ENCODE data around the gene C4BPB.

C4BPB gene

GRCh38 chr1:207069858-207070506 is 18.7 kb upstream of the C4BPB start:
- no peak for DNase-seq (ENCODE audit: low read depth)
- H3K4me3 ChIP-seq (replicated peaks; ENCODE audit: low read depth, low read length) = no peak overlapping the region
- TF ChIP-seq CTCF (IDR thresholded peaks at IDR 0.05; ENCODE audit: low read length, missing control alignments) = no peak

GRCh38 chr1:207070811-207071210 is 17.8 kb upstream of the C4BPB start:
- TF ChIP-seq CTCF (IDR thresholded peaks at IDR 0.05; ENCODE audit: low read length, missing control alignments) = no peak
- no peak for DNase-seq (ENCODE audit: low read depth)

GRCh38 chr1:207071426-207071825 is 17.2 kb upstream of the C4BPB start:
- DNase-seq (ENCODE audit: low read depth) = no peak
- no peak for TF ChIP-seq CTCF (IDR thresholded peaks at IDR 0.05; ENCODE audit: low read length, missing control alignments)

More at GRCh38 chr1:207070811-207071210, 17.8 kb upstream of the C4BPB start:
- no peak overlapping the region for H3K4me3 ChIP-seq (replicated peaks; ENCODE audit: low read depth, low read length)

GRCh38 chr1:207072233-207072632 is 16.4 kb upstream of the C4BPB start:
- DNase-seq (ENCODE audit: low read depth) = no peak
- H3K4me3 ChIP-seq (replicated peaks; ENCODE audit: low read depth, low read length) = no peak overlapping the region
- TF ChIP-seq CTCF (IDR thresholded peaks at IDR 0.05; ENCODE audit: low read length, missing control alignments) = no peak

More at GRCh38 chr1:207071426-207071825, 17.2 kb upstream of the C4BPB start:
- no peak overlapping the region for H3K4me3 ChIP-seq (replicated peaks; ENCODE audit: low read depth, low read length)

- H3K4me3 ChIP-seq (replicated peaks; ENCODE audit: low read depth, low read length) = no peak overlapping the region
- TF ChIP-seq CTCF (IDR thresholded peaks at IDR 0.05; ENCODE audit: low read length, missing control alignments) = no peak
- DNase-seq (ENCODE audit: low read depth) = no peak
These were observed 14.5 kb upstream of the C4BPB start for GRCh38 chr1:207073906-207074820.

- no peak overlapping the region for H3K4me3 ChIP-seq (replicated peaks; ENCODE audit: low read depth, low read length)
- TF ChIP-seq CTCF (IDR thresholded peaks at IDR 0.05; ENCODE audit: low read length, missing control alignments) = no peak
- DNase-seq (ENCODE audit: low read depth) = peak; percentile 31
These were observed 12.3 kb upstream of the C4BPB start for GRCh38 chr1:207076181-207076955.
